PC-3 (cell line): ENCODE results near the gene TEX54. TPM values are rescaled to one million over a fixed set of nuclear protein-coding genes. Genes with fewer than 3 reads are reported as not detected.

Experiments
- ATAC-seq: fragments of 200-7000 bp; cut with Tn5 transposase; 2 replicates; pipeline ENCODE4 v1.9.1; 2020; ENCODE audit warnings: mild to moderate bottlenecking, moderate library complexity
- BruUV-seq: library from RNA; stranded (reverse); fragments of 400-500 nt; replicated peaks from 2 replicates; lab custom pipeline; 2021; lab: Mats Ljungman, UMichigan
- CTCF ChIA-PET: fragments of 300-600 bp; sonication (Branson Sonifier 250); formaldehyde crosslinking; loops from one replicate; lab custom pipeline; 2022; ENCODE audit warnings: antibody characterized with exemption; lab: Charles Lee
- POLR2A ChIA-PET: fragments of 300-600 bp; sonication (Branson Sonifier 250); formaldehyde crosslinking; loops from one replicate; lab custom pipeline; 2022; ENCODE audit warnings: antibody characterized with exemption; ENCODE audit not compliant: unreplicated experiment; lab: Charles Lee
- DNase-seq: peaks from one replicate; pipeline ENCODE4 v3.0.0-alpha.2; 2015
- H2AFZ ChIP-seq: fragments of 300-600 bp; sonication (generic); 2 replicates; pipeline ENCODE4 v1.6.0; 2016; ENCODE audit warnings: antibody characterized with exemption, low read length
- H3F3A ChIP-seq: fragments of 300-600 bp; sonication (generic); one replicate; pipeline ENCODE4 v1.6.0; 2017; ENCODE audit warnings: antibody characterized with exemption, low read length, control low read depth, mild to moderate bottlenecking; ENCODE audit not compliant: unreplicated experiment
- H3K27ac ChIP-seq: fragments of 300-600 bp; sonication (generic); 2 replicates; pipeline ENCODE4 v1.5.1; 2016; ENCODE audit warnings: mild to moderate bottlenecking, low read length
- H3K27me3 ChIP-seq: fragments of 300-600 bp; sonication (generic); 2 replicates; pipeline ENCODE4 v1.6.1; 2016; ENCODE audit warnings: low read length, mixed read lengths
- H3K36me3 ChIP-seq: fragments of 300-600 bp; sonication (generic); 2 replicates; pipeline ENCODE4 v1.6.1; 2016; ENCODE audit warnings: low read depth, mixed run types, low read length, mixed read lengths
- H3K4me1 ChIP-seq: fragments of 300-600 bp; sonication (generic); 2 replicates; pipeline ENCODE4 v1.5.1; 2016; ENCODE audit warnings: low read length; ENCODE audit not compliant: insufficient read depth
- H3K4me2 ChIP-seq: fragments of 300-600 bp; sonication (generic); 2 replicates; pipeline ENCODE4 v1.6.0; 2016; ENCODE audit warnings: low read length
- H3K4me3 ChIP-seq: fragments of 300-600 bp; sonication (generic); 2 replicates; pipeline ENCODE4 v1.5.1; 2016; ENCODE audit warnings: mild to moderate bottlenecking, low read length, mixed read lengths
- H3K79me2 ChIP-seq: fragments of 300-600 bp; sonication (generic); 2 replicates; pipeline ENCODE4 v1.6.1; 2017; ENCODE audit warnings: low read length, mixed read lengths
- H3K9ac ChIP-seq: fragments of 300-600 bp; sonication (generic); 2 replicates; pipeline ENCODE4 v1.6.0; 2016; ENCODE audit warnings: mild to moderate bottlenecking, low read length
- H3K9me2 ChIP-seq: fragments of 300-600 bp; sonication (generic); replicated peaks from 2 replicates; pipeline ENCODE4 v1.6.1; 2016; ENCODE audit warnings: mixed run types, low read length, mixed read lengths
- H3K9me3 ChIP-seq: fragments of 300-600 bp; sonication (generic); 2 replicates; pipeline ENCODE4 v1.6.1; 2016; ENCODE audit warnings: low read length, mixed read lengths
- H4K20me1 ChIP-seq: fragments of 300-600 bp; sonication (generic); 2 replicates; pipeline ENCODE4 v1.6.1; 2016; ENCODE audit warnings: low read length, mixed read lengths
- EZH2 ChIP-seq: fragments of 300-600 bp; sonication (generic); IDR thresholded peaks from one replicate; pipeline ENCODE4 v1.6.1; 2017; ENCODE audit warnings: antibody characterized with exemption, mild to moderate bottlenecking, low read length; ENCODE audit not compliant: unreplicated experiment
- EZH2phosphoT487 ChIP-seq: fragments of 300-600 bp; sonication (generic); IDR thresholded peaks from 2 replicates; pipeline ENCODE4 v1.6.1; 2018; ENCODE audit warnings: mild to moderate bottlenecking, antibody characterized with exemption, low read length, borderline replicate concordance
- intact Hi-C: fragments of 100-400 bp; cut with micrococcal nuclease; formaldehyde crosslinking; loops from 2 replicates; pipeline ENCODE4 v1.9.0; 2023
- total RNA-seq: library from RNA; depleted of rRNA; stranded (reverse); fragments of >200 nt; gene quantifications from 2 replicates; pipeline ENCODE4 v1.2.3, GENCODE V29; 2014
- TF ChIP-seq, protein P1 (sequence below): fragments of 300-600 bp; sonication (generic); conservative IDR thresholded peaks from 2 replicates; pipeline ENCODE4 v1.5.1; 2017; ENCODE audit warnings: antibody characterized with exemption, low read depth, mild to moderate bottlenecking, low read length

Gene TEX54
- total RNA-seq, 1 experiment from 2014 or later = not detected

DNA sequence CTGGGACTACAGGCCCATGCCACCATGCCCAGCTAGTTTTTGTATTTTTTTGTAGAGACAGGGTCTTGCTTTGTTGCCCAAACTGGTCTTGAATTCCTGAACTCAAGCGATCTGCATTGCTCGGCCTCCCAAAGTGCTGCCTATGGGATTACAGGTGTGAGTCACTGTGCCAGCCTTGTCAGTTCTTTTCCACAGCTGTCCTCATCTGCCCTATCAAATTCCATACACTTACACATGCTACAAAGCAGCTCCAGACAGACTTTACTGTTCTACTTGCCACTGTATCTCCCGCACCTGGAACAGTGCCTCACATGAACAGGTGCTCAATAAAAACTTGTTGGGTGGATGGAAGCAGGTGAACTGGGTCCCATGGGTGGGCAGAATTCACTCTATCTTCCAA, 9.0 kb downstream of the TEX54 start:
- Histone ChIP-seq H3K27me3 (no peaks in the 10 kb centered on the region), H3K9me3 (no peaks in the 10 kb centered on the region), H3F3A (no peaks in the 10 kb centered on the region), H3K4me3 (no peak overlapping the region), H3K4me2 (no peak overlapping the region), H4K20me1 (0 out of 2 replicates have a peak, but pooled peaks cover 9% of the 10 kb centered on the region), H3K27ac (no peak overlapping the region), H3K9ac (no peak overlapping the region), H3K4me1 (no peaks in the 10 kb centered on the region), H3K79me2 (peaks cover 8% of the 10 kb centered on the region), H3K9me2 (no peaks in the 10 kb centered on the region), H3K36me3 (peaks cover 55% of the 10 kb centered on the region), H2AFZ (no peak overlapping the region)
- ATAC-seq (no peak), DNase-seq (no peak)
- intact Hi-C loops = no loop called here
- no peak for TF ChIP-seq EZH2
- TF ChIP-seq, protein P1, sequence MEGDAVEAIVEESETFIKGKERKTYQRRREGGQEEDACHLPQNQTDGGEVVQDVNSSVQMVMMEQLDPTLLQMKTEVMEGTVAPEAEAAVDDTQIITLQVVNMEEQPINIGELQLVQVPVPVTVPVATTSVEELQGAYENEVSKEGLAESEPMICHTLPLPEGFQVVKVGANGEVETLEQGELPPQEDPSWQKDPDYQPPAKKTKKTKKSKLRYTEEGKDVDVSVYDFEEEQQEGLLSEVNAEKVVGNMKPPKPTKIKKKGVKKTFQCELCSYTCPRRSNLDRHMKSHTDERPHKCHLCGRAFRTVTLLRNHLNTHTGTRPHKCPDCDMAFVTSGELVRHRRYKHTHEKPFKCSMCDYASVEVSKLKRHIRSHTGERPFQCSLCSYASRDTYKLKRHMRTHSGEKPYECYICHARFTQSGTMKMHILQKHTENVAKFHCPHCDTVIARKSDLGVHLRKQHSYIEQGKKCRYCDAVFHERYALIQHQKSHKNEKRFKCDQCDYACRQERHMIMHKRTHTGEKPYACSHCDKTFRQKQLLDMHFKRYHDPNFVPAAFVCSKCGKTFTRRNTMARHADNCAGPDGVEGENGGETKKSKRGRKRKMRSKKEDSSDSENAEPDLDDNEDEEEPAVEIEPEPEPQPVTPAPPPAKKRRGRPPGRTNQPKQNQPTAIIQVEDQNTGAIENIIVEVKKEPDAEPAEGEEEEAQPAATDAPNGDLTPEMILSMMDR = no peak
- no peak for TF ChIP-seq EZH2phosphoT487
- POLR2A ChIA-PET = interaction anchor here (0.5 kb wide), 1 partner anchor 97 kb away, joined by 3 read pairs; no protein-coding TSS in a partner anchor
- no TSS peak for BruUV-seq
- CTCF ChIA-PET = interaction anchor here (0.6 kb wide), 1 partner anchor 82 kb away, joined by 3 read pairs; no protein-coding TSS in a partner anchor

DNA sequence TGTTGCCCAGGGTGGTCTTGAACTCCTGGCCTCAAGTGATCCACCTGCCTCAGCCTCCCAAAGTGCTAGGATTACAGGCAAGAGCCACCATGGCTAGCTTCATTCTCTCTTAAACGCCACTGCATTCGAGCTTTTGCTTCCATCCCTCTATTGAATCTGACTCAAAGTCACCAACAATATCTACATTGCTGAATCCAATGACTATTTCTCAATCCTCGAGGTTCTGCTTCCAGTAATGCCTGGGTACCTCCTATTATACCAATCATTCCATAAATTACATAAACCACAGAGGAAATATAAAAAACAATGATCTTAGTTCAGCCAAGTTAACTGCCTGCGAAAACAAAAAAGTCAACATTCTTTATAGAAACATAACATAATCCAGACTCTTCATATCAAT, 15.5 kb downstream of the TEX54 start:
- Histone ChIP-seq H3K27me3 (no peaks in the 10 kb centered on the region), H3F3A (no peaks in the 10 kb centered on the region), H3K9me3 (no peaks in the 10 kb centered on the region), H3K79me2 (no peaks in the 10 kb centered on the region), H3K9me2 (no peaks in the 10 kb centered on the region), H3K4me2 (no peak overlapping the region), H3K36me3 (peaks cover 7% of the 10 kb centered on the region), H3K4me3 (no peak overlapping the region), H2AFZ (no peak overlapping the region), H4K20me1 (no peaks in the 10 kb centered on the region), H3K4me1 (no peaks in the 10 kb centered on the region), H3K9ac (no peak overlapping the region), H3K27ac (no peak overlapping the region)
- BruUV-seq = no TSS peak
- POLR2A ChIA-PET = no interaction called here
- intact Hi-C loops = no loop called here
- CTCF ChIA-PET = interaction anchor here (0.6 kb wide), 1 partner anchor 44 kb away, joined by 3 read pairs; no protein-coding TSS in a partner anchor
- TF ChIP-seq EZH2 = no peak
- TF ChIP-seq, protein P1 = no peak
- no peak for TF ChIP-seq EZH2phosphoT487
- DNase-seq (no peak), ATAC-seq (no peak)

DNA sequence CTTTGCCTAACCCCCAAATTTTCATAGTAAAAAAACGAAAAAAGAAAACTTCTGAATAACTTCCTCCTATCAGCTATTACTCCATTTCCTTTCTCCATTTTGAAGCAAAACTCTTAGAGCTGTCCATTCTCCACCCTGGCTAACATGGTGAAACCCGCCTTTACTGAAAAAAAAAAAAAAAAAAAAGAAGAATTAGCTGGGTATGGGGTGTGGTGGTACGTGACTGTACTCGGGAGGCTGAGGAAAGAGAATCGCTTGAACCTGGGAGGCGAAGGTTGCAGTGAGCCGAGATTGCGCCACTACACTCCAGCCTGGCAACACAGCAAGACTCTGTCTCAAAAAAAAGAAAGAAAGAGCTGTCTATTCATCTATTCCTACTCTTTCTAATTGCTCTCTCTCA, 16.1 kb downstream of the TEX54 start:
- Histone ChIP-seq H3K4me1 (no peaks in the 10 kb centered on the region), H3F3A (no peaks in the 10 kb centered on the region), H3K4me2 (no peak overlapping the region), H3K36me3 (peaks cover 5% of the 10 kb centered on the region; the same call in 1 of the 2 replicates), H3K27ac (no peak overlapping the region), H3K9ac (no peak overlapping the region), H3K27me3 (no peaks in the 10 kb centered on the region), H2AFZ (no peak overlapping the region), H3K9me2 (no peaks in the 10 kb centered on the region), H3K79me2 (no peaks in the 10 kb centered on the region), H4K20me1 (no peaks in the 10 kb centered on the region), H3K9me3 (no peaks in the 10 kb centered on the region), H3K4me3 (no peak overlapping the region)
- intact Hi-C loops = no loop called here
- CTCF ChIA-PET = interaction anchor here (0.6 kb wide), 1 partner anchor 45 kb away, joined by 3 read pairs; no protein-coding TSS in a partner anchor
- DNase-seq (no peak), ATAC-seq (no peak)
- no peak for TF ChIP-seq EZH2phosphoT487
- TF ChIP-seq, protein P1 = no peak
- no peak for TF ChIP-seq EZH2
- BruUV-seq = no TSS peak
- POLR2A ChIA-PET = no interaction called here
